Naive thymus-derived CD8-positive, alpha-beta T cell (primary cell): ENCODE measurements around the gene MAPT. TPM values are rescaled to one million over a fixed set of nuclear protein-coding genes. Genes with fewer than 3 reads are reported as not detected.

ENCODE experiments used
- ATAC-seq, 2 donors: fragments of 150-1000 bp; cut with Tn5 transposase in 1 of 2; sonication (Bioruptor Pico), chemical (Tn5 transposase) in 1 of 2; 1 replicate in 1 of 2; 2 replicates in 1 of 2; pipeline ENCODE4 v1.10.0; 2021; ENCODE audit warnings: mild to moderate bottlenecking in 2 of 2, moderate library complexity in 2 of 2
- POLR2A ChIA-PET: fragments of 350-600 bp; sonication (Branson Sonifier 250); formaldehyde crosslinking; loops from one replicate; lab custom pipeline; 2021; ENCODE audit warnings: antibody characterized with exemption; lab: Charles Lee
- DNase-seq, 10 donors: peaks; one replicate each; pipeline versions ENCODE4 v3.0.0 to v3.0.0-alpha.2; 2020 to 2022
- H3K27ac Mint-ChIP-seq, 10 donors: one replicate each; pipeline ENCODE4 v1.8.0; 2020 to 2022; ENCODE audit warnings: mild to moderate bottlenecking in 10 of 10, mixed read lengths in 10 of 10, moderate library complexity in 4 of 10, inconsistent platforms in 1 of 10
- H3K27me3 Mint-ChIP-seq, 5 donors: one replicate each; pipeline ENCODE4 v1.8.0; 2021 to 2022; ENCODE audit warnings: mixed read lengths in 5 of 5
- H3K36me3 Mint-ChIP-seq, 3 donors: one replicate each; pipeline ENCODE4 v1.8.0; 2020 to 2022; ENCODE audit warnings: mixed read lengths in 3 of 3, mild to moderate bottlenecking in 2 of 3, inconsistent platforms in 1 of 3
- H3K4me1 Mint-ChIP-seq, 4 donors: one replicate each; pipeline ENCODE4 v1.8.0; 2021 to 2022; ENCODE audit warnings: mixed read lengths in 4 of 4
- H3K4me3 Mint-ChIP-seq, 10 donors: one replicate each; pipeline ENCODE4 v1.8.0; 2020 to 2022; ENCODE audit warnings: mild to moderate bottlenecking in 10 of 10, mixed read lengths in 10 of 10, moderate library complexity in 6 of 10, inconsistent platforms in 1 of 10
- H3K9me3 Mint-ChIP-seq, 9 donors: one replicate each; pipeline ENCODE4 v1.8.0; 2020 to 2022; ENCODE audit warnings: mixed read lengths in 9 of 9, mild to moderate bottlenecking in 3 of 9, inconsistent platforms in 1 of 9, moderate library complexity in 1 of 9
- polyA plus RNA-seq, 3 donors: library from polyadenylated mRNA; unstranded; fragments of 300-500 nt; fragmentation: Illumina TruSeq; gene quantifications; one replicate each; pipeline ENCODE4 v1.2.3, GENCODE V29; 2021
- total RNA-seq, 8 experiments: library from RNA in 2 of 8; stranded (reverse) in 2 of 8; gene quantifications; one replicate each; pipeline ENCODE4 v1.2.3 and lab custom pipeline; 2021 to 2026

MAPT gene
- total and polyA plus RNA-seq, 5 experiments from 2014 or later = 0.14 to 0.86 (median 0.33) TPM

GRCh38 chr17:46042246-46042645 lies 147.9 kb downstream of the MAPT start:
- Mint-ChIP-seq H3K27me3 (no peaks in the 10 kb centered on the region), H3K27ac (peak overlapping the region in 2 of 10 donors; percentile 15 to 70), H3K9me3 (no peaks in the 10 kb centered on the region), H3K4me1 (peaks cover 10 to 34% (median 14%) of the 10 kb centered on the region in 4 donors), H3K36me3 (peaks cover 6 to 92% (median 9%) of the 10 kb centered on the region in 3 donors), H3K4me3 (no peak overlapping the region)
- ATAC-seq (no peak), DNase-seq (no peak)
- POLR2A ChIA-PET = interaction anchor here (0.7 kb wide), 1 partner anchor 171 kb away, joined by 3 read pairs; no protein-coding TSS in a partner anchor

DNA sequence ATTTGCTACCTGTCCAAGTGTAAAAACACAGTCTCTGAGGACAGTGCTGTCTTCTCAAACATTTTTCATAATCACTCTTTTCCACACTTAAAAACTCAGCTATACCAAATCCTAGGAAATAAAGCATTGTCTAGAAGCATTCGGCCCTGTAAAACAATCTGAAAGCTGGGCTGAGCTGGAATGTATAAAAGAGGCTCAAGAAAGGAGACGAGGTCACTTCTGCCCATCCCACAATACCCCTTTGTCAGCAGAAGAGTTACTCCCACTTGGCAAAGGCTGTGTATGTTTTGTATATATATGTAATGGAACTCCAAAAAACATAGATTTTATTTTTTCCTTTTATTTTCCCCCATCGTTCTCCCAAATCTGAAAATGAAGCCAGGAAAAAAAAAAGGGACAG lies 148.6 kb downstream of the MAPT start:
- peak overlapping the region in 3 of 10 donors; percentile 13 to 72 (median 46) for H3K27ac Mint-ChIP-seq
- H3K27me3 Mint-ChIP-seq = no peaks in the 10 kb centered on the region
- H3K4me1 Mint-ChIP-seq = peaks cover 10 to 33% (median 14%) of the 10 kb centered on the region in 4 donors
- ATAC-seq = no peak
- POLR2A ChIA-PET = interaction anchor here (0.6 to 2.3 kb wide), 4 partner anchors 17 to 748 kb away, joined by 3 to 10 read pairs (median 4); partner anchors contain the start of gene KANSL1
- no peak overlapping the region for H3K4me3 Mint-ChIP-seq
- H3K36me3 Mint-ChIP-seq = peaks cover 5 to 92% (median 9%) of the 10 kb centered on the region in 3 donors
- no peak for DNase-seq
- no peaks in the 10 kb centered on the region for H3K9me3 Mint-ChIP-seq

- no peaks in the 10 kb centered on the region for H3K27me3 Mint-ChIP-seq
- H3K9me3 Mint-ChIP-seq = no peaks in the 10 kb centered on the region
- peaks cover 0 to 91% (median 6%) of the 10 kb centered on the region in 3 donors for H3K36me3 Mint-ChIP-seq
- no peak overlapping the region for H3K4me3 Mint-ChIP-seq
- peaks cover 10 to 27% (median 13%) of the 10 kb centered on the region in 4 donors for H3K4me1 Mint-ChIP-seq
- H3K27ac Mint-ChIP-seq = peak overlapping the region in 8 of 10 donors; percentile 10 to 75 (median 44)
- DNase-seq (no peak), ATAC-seq (no peak)
- POLR2A ChIA-PET = interaction anchor here (1.1 to 2.3 kb wide), 3 partner anchors 15 to 169 kb away, joined by 3 to 10 read pairs (median 3); partner anchors contain the start of gene KANSL1
Measured at GRCh38 chr17:46043606-46044005, 149.3 kb downstream of the MAPT start.

GRCh38 chr17:46044286-46044928 lies 150.1 kb downstream of the MAPT start:
- peak; percentile 73 to 77 for ATAC-seq
- Mint-ChIP-seq H3K4me1 (peaks cover 11 to 27% (median 13%) of the 10 kb centered on the region in 4 donors), H3K9me3 (no peaks in the 10 kb centered on the region), H3K4me3 (no peak overlapping the region), H3K36me3 (peaks cover 0 to 90% (median 9%) of the 10 kb centered on the region in 3 donors), H3K27me3 (no peaks in the 10 kb centered on the region), H3K27ac (peak overlapping the region in 9 of 10 donors; percentile 10 to 86 (median 69))
- POLR2A ChIA-PET = interaction anchor here (0.7 to 2.3 kb wide), 5 partner anchors 16 to 461 kb away, joined by 3 to 10 read pairs (median 3); partner anchors contain the start of gene KANSL1
- peak in 9 of 10 donors; percentile 33 to 78 (median 49) for DNase-seq

GRCh38 chr17:46044989-46045388 lies 150.6 kb downstream of the MAPT start:
- Mint-ChIP-seq H3K27ac (peak overlapping the region in 6 of 10 donors; percentile 10 to 86 (median 75)), H3K36me3 (peaks cover 0 to 90% (median 9%) of the 10 kb centered on the region in 3 donors), H3K27me3 (no peaks in the 10 kb centered on the region)

GRCh38 chr17:46045639-46046038 lies 151.3 kb downstream of the MAPT start:
- H3K4me1 Mint-ChIP-seq = peaks cover 11 to 23% (median 15%) of the 10 kb centered on the region in 4 donors
- H3K4me3 Mint-ChIP-seq = no peak overlapping the region
- POLR2A ChIA-PET = interaction anchor here (2.1 kb wide), 1 partner anchor 147 kb away, joined by 5 read pairs; the partner anchor contains the start of gene KANSL1
- ATAC-seq = no peak
- no peaks in the 10 kb centered on the region for H3K27me3 Mint-ChIP-seq
- H3K9me3 Mint-ChIP-seq = no peaks in the 10 kb centered on the region
- no peak for DNase-seq
- peak overlapping the region in 9 of 10 donors; percentile 10 to 78 (median 29) for H3K27ac Mint-ChIP-seq
- H3K36me3 Mint-ChIP-seq = peaks cover 0 to 90% (median 12%) of the 10 kb centered on the region in 3 donors

More at GRCh38 chr17:46044989-46045388, 150.6 kb downstream of the MAPT start:
- H3K4me1 Mint-ChIP-seq = peaks cover 11 to 27% (median 14%) of the 10 kb centered on the region in 4 donors
- DNase-seq = no peak
- POLR2A ChIA-PET = interaction anchor here (0.7 to 2.3 kb wide), 4 partner anchors 148 to 461 kb away, joined by 3 to 10 read pairs (median 4); partner anchors contain the start of gene KANSL1
- ATAC-seq = no peak
- H3K9me3 Mint-ChIP-seq = no peaks in the 10 kb centered on the region
- H3K4me3 Mint-ChIP-seq = no peak overlapping the region

GRCh38 chr17:46046957-46047356 lies 152.6 kb downstream of the MAPT start:
- DNase-seq = no peak
- H3K27ac Mint-ChIP-seq = peak overlapping the region in 2 of 10 donors; percentile 25 to 44
- POLR2A ChIA-PET = interaction anchor here (2.1 kb wide), 1 partner anchor 146 kb away, joined by 5 read pairs; the partner anchor contains the start of gene KANSL1

DNA sequence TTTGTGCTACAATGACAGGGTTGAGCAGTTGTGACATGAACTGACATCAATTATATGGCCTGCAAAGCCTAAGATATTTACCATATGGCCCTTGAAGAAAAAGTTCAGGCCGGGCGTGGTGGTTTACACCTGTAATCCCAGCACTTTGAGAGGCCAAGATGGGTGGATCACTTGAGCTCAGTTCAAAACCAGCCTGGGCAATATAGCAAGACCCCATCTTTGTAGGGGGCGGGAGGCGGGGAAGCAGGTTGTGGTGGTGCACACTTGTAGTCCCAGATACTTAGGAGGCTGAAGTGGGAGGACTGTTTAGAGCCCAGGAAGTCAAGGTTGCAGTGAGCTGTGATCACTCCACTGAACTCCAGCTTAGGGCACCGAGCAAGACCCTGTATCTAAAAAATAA lies 153.0 kb downstream of the MAPT start:
- ATAC-seq (no peak), DNase-seq (no peak)
- Mint-ChIP-seq H3K9me3 (no peaks in the 10 kb centered on the region), H3K4me3 (no peak overlapping the region), H3K36me3 (peaks cover 0 to 92% (median 12%) of the 10 kb centered on the region in 3 donors), H3K4me1 (peaks cover 16 to 28% (median 22%) of the 10 kb centered on the region in 4 donors), H3K27me3 (no peaks in the 10 kb centered on the region), H3K27ac (peak overlapping the region in 4 of 10 donors; percentile 25 to 81 (median 48))
- POLR2A ChIA-PET = interaction anchor here (0.6 to 2.1 kb wide), 2 partner anchors 145 to 765 kb away, joined by 3 to 5 read pairs; partner anchors contain the start of gene KANSL1

More at GRCh38 chr17:46046957-46047356, 152.6 kb downstream of the MAPT start:
- Mint-ChIP-seq H3K9me3 (no peaks in the 10 kb centered on the region), H3K4me3 (no peak overlapping the region), H3K4me1 (peaks cover 14 to 25% (median 19%) of the 10 kb centered on the region in 4 donors), H3K27me3 (no peaks in the 10 kb centered on the region), H3K36me3 (peaks cover 0 to 91% (median 12%) of the 10 kb centered on the region in 3 donors)
- ATAC-seq = no peak

DNA sequence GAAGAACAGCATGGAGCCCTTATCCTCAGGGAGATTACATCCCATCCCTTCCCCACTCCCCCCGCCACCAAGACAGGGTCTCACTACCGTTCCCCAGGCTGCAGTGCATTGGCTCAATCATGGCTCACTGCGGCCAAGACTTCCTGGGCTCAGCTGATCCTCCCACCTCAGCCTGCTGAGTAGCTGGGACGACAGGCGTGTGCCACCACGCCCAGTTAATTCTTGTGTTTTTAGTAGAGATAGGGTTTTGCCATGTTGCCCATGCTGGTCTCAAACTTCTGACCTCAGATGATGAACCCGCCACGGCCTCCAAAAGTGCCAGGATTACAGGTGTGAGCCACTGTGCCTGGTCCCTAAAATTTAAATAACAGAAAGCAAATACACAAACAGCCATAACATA lies 153.5 kb downstream of the MAPT start:
- Mint-ChIP-seq H3K4me1 (peaks cover 16 to 28% (median 23%) of the 10 kb centered on the region in 4 donors), H3K4me3 (no peak overlapping the region), H3K36me3 (peaks cover 0 to 91% (median 12%) of the 10 kb centered on the region in 3 donors), H3K27ac (peak overlapping the region in 4 of 10 donors; percentile 6 to 87 (median 31)), H3K9me3 (no peaks in the 10 kb centered on the region), H3K27me3 (no peaks in the 10 kb centered on the region)
- no peak for DNase-seq
- POLR2A ChIA-PET = interaction anchor here (0.6 kb wide), 1 partner anchor 766 kb away, joined by 3 read pairs; no protein-coding TSS in a partner anchor
- no peak for ATAC-seq

- Mint-ChIP-seq H3K4me1 (peaks cover 15 to 28% (median 18%) of the 10 kb centered on the region in 4 donors), H3K4me3 (no peak overlapping the region), H3K27me3 (no peaks in the 10 kb centered on the region), H3K27ac (peak overlapping the region in 7 of 10 donors; percentile 12 to 80 (median 49)), H3K9me3 (no peaks in the 10 kb centered on the region), H3K36me3 (peaks cover 0 to 85% (median 16%) of the 10 kb centered on the region in 3 donors)
- DNase-seq (no peak), ATAC-seq (no peak)
- POLR2A ChIA-PET = no interaction called here
Measured at GRCh38 chr17:46049656-46050055, 155.3 kb downstream of the MAPT start.

DNA sequence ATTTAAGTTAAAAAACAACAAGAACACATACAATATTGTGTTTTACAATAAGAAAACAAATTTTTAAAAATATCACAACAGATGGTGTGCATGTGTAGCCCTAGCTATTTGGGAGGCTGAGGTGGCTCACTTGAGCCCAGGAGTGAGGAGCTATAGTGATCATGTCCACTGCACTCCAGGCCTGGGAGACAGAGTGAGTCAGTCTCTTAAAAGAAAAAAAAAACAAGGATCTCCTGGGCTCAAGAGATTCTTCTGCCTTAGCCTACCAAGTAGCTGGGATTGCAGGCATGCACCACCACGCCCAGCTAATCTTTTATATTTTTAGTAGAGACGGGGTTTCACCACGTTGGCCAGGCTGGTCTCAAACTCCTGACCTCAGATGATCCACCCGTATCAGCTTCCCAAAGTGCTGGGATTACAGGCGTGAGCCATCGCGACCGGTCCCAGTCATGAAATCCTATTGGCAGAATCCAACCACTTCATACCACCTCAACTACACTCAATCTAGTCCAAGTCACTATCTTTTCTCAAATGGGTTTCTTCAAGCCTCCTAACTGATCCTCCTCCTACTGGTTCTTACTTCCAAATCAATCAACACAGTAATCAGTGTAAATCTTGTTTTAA lies 159.7 kb downstream of the MAPT start:
- Mint-ChIP-seq H3K36me3 (peaks cover 0 to 76% (median 15%) of the 10 kb centered on the region in 3 donors), H3K4me1 (peaks cover 14 to 40% (median 29%) of the 10 kb centered on the region in 4 donors), H3K9me3 (no peaks in the 10 kb centered on the region), H3K27ac (peak overlapping the region in 9 of 10 donors; percentile 0 to 78 (median 47)), H3K27me3 (no peaks in the 10 kb centered on the region), H3K4me3 (peak overlapping the region in 1 of 10 donors; percentile 7)
- POLR2A ChIA-PET = no interaction called here
- ATAC-seq (no peak), DNase-seq (no peak)

DNA sequence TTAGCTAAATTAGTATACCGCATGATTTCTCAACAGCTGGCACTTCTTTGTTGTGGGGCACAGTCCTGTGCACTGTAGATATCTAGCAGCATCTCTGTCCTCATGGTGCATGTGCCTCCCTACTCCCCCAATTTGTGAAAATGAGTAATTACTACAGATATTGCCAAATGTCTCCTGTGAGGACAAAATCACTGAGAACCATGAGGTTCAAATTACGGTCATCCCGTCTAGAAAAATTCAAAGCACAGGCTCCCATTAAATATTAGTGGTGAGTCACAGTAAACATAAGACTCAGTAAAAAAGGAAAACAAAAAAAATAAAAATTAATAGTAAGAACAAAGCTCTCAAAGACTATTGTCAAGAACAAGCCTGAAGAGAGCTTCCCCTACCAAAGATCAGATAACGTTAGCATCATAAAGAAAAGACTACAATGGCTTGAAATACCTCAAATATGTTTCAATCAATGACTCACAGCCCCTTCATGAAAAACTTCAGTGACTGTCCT lies 162.5 kb downstream of the MAPT start:
- Mint-ChIP-seq H3K36me3 (peaks cover 0 to 69% (median 8%) of the 10 kb centered on the region in 3 donors), H3K27me3 (no peaks in the 10 kb centered on the region), H3K9me3 (no peaks in the 10 kb centered on the region), H3K27ac (peak overlapping the region in 8 of 10 donors; percentile 10 to 70 (median 49)), H3K4me3 (no peak overlapping the region), H3K4me1 (peaks cover 14 to 40% (median 35%) of the 10 kb centered on the region in 4 donors)
- DNase-seq = no peak
- ATAC-seq = no peak
- POLR2A ChIA-PET = interaction anchor here (1.5 kb wide), 1 partner anchor 136 kb away, joined by 3 read pairs; the partner anchor contains the start of gene KANSL1
